SKM-1 treated with dmso at 0.1 percent for 144 hours (cell line): Measurements from ENCODE around the gene RICTOR.
"Not testable (repeated sequence)": the region's sequence is repeated elsewhere in the genome, so short reads cannot be mapped to it uniquely, and the experiment has no call there.

ENCODE experiments used
- DNase-seq: peaks from one replicate; lab custom pipeline; 2025; ENCODE audit not compliant: unreplicated experiment; lab: John Stamatoyannopoulos, UW

RICTOR gene

DNA sequence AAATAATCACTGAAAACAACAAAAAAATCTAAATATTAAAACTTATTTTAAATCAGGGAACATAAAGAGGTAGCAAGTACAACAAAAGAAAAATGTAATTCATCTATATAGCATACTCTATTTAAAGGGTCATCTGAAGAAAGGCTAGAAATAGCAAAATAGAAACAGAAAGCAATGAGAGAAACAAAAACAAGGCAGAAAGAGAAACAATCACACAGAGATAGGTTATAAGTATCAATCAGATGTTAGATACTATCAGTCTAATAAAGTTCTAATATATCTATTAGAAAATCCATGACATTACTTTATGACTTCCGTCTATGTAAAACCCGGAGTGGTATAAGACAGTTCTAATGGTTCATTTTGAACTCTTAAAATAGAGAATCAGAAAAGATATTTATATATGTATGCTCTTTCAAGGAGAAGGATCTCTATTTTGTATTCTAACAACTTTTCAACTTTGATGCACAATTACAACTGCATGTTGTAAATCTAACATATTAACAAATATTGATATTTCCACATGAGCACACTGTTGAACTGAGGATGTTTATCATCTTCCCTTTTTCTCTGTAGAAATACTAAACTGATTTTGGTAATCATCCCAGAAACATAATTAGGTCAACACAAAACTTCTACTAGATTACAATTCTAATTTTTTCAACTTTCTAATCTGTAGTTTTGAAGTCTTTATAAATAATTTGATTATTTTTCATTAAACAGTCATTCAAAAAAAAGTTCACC is 15.8 kb downstream of the RICTOR start:
- DNase-seq: no peak

DNA sequence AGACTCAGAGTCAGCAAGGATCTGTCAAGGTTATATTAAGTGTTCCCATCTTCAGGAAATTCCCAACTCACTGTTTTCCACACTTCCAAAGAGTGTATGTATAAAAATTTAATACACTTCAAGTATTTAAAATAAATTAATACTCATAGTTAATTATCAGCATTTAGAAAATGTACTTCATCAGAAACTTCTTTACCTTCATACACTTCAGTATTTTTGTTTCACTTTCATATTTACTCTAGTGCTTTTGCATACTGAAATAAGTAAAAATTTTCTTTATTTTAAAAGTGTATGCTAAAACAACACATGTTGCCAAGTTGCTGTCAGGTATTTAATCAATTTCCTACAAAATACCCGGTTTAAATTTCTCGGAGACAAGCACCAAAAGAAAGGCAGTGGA is 16.5 kb downstream of the RICTOR start:
- DNase-seq: no peak

DNA sequence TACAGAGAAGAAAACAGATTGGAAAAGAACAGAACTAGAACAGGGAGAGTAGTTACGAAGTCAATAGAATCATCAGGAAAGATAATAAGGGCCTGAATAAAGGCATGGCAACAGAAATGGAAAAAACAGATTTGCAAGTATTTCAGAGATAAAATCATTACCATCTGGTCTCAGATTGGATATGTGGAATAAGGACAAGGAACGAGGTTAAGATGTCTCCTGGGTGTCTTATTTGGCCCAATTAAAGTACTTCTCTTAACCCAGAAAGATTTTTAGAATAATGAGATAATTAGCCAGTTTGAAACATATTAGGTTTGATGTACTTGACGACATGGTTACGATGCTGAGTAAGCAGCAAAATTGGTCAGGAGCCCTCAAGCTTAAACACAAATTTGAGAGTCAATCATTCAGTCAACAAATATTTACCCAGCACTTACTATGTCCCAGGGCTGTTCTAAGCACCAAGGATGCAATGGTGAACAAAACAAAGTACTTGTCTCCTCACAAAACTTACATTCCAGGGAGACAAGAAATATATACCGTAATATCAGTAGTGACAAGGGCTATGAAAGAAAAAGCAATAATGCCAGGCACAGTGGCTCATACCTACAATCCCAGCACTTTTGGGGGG is 18.3 kb downstream of the RICTOR start:
- DNase-seq: no peak

DNA sequence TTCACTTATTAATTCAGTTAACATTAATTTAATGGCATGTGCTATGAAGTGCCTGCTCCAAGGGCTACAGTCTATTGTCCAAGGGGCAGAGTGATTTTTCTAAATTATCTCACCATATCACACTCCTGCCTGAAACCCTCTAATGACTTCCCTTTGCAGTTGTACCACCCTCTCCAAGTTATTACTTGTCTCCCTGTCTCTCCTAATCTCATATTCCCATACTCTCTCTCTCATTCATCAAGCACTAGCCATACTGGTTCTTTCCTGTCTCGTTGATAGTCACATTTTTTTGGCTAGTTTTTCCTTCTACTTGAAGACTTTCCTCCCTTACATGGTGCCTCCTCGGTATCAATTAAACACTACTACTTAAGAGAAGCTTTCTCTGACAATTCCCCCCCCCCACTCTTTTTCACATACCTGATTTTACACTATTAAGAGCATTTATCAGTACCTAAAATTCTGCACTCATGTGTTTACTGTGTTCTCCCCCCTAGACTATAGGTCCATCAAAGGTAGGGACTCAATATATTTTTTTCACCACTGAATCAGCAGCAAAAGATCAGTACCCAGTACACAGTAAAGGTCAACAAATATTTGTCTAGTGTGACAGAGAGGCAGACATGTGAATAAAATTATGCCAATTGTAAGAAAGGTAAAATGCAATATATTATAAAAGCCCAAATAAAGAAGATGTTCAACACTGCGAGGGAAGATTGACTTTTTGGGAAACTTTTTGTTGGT is 19.0 kb downstream of the RICTOR start:
- no peak for DNase-seq

DNA sequence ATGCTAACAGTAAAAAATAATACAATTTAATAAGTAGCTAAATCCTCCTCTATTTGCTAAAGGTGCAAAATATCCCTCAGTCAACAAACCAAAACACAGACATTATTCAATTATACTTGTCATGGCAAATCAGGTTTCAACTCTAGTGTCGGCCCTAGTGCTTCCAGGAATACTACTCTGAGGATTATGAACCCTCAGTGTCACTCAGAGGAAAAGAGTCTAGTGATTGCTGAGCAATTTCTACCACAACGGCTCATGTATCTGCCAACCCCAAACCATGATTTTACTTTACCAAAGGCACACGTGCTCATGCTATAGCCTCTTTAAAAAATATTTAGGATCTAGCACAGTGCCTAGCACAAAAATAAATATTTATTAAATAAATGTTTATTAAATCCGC is 21.0 kb downstream of the RICTOR start:
- DNase-seq: no peak

DNA sequence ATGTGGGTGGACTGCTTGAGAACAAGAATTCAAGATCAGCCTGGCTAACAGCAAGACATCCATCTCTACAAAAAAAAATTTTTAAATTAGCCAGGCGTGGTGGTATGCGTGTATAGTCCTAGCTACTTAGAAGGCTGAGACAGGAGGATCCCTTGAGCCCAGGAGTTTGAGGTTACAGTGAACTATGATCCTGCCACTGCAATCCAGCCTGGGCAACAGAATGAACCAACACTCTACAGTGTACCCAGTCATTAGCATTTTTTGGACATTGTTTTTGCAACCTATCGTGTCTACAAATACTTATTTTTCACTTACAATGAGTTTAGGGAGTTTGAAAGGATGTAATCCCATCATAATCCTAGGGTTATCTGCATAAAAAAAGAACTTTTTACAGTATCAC is 22.1 kb downstream of the RICTOR start:
- no peak for DNase-seq

DNA sequence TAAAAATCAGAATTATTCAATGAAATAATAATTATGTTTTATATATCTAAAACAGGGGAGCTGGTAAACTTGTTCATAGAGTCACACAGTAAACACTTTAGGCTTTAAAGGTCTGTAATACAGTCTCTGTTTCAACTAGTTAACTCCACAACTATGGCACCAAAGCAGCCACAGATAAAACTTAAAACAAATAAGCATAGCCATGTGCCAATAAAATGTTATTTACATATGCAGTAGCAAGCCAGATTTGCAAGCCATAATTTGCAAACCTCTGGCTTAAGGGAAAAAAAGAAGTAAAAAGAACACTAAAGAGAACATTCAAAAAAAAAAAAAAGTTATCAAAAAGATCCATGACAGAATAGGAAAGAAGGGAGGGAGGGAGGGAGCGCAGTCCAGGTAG is 24.9 kb downstream of the RICTOR start:
- no peak for DNase-seq

DNA sequence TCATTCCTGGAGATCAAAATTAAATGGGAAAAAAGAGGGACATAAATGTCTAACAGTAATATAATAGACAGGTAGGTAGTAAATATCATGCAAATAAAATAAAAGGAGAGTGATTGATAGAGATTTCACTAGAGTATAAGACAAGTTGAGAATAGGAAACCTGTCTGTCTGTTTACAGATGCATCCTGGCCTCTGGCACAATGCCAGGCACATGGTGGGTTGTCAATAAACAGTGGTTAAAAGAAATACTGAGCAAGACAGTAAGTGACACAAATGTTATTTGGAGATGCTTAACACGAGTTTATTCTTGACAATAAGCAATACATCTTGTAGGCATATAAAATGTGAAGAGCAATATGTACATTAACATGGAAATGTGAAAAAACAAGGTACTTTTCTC is 33.3 kb downstream of the RICTOR start:
- no peak for DNase-seq

DNA sequence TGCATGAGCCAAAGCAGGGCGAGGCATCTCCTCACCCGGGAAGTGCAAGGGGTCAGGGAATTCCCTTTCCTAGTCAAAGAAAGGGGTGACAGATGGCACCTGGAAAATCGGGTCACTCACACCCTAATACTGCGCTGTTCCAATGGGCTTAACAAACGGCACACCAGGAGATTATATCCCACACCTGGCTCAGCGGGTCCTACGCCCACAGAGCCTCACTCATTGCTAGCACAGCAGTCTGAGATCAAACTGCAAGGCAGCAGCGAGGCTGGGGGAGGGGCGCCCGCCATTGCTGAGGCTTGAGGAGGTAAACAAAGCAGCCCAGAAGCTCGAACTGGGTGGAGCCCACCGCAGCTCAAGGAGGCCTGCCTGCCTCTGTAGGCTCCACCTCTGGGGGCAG is 39.7 kb downstream of the RICTOR start:
- DNase-seq: not testable (repeated sequence)

DNA sequence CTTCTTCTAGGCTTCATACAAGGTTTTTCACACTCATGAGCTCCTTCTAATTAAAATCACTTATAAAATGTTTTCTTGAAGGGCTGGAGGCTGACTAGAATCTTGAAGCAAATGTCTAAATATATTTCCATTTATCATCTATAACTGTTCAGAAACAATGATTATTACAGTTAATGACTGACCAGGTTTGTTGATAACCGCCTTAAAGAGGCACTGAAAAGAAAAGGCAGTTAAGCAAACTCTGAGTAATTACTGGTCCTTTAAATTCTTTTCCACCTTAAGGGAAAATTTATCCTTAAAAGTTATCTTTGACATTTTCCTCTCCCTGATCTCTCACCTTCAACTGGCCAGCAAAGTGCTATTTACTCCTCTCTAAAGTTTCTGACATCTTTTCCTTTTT is 43.2 kb downstream of the RICTOR start:
- no peak for DNase-seq

DNA sequence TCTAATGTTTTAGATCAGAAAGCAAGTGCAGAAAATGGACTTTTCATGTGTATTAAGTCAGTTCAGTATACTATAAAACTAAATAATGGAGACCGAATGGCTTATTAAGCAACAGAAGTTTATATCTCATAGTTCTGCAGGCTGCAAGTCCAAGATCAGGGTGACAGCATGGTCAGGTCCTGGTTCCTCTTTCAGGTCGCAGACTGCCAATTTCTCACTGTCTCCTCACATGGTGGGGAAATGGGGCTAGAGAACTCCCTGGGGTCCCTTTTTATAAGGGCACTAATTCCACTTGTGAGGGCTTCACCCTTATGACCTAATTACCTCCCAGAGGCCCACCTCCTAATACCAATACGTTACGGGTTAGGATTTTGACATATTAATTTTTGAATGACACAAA is 48.7 kb downstream of the RICTOR start:
- DNase-seq: no peak

DNA sequence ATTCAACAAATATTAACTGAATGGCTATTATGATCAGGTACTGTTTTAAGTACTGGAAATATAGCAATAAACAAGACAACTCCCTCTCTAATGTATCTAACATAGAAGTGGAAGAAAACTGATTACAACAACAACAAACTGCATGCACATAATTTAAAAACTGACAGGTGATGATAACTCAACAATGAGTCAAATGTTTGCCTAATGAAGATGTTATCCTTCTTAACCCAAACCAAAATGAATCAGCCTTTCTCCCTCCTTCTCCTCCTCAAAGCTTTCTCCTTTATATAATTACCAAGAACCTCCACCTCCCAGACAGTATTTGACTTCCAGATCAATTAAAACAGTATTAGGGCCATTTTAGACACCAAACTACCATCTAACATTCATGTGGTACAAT is 49.3 kb downstream of the RICTOR start:
- DNase-seq: no peak

DNA sequence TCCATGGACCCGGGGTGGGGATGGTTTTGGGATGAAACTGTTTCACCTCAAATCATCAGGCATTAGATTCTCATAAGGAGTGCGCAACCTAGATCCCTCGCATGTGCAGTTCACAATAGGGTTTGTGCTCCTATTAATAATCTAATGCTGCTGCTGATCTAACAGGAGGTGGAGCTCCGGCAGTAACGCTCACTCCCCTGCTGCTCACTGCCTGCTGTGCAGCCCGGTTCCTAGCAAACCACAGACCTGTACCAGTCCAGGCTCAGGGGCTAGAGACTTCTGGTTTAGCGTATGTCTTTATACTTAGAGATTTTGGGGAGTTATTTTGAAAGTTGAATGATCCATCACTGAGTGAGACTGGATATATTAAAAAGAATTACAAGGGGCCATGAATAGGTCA is 50.2 kb downstream of the RICTOR start:
- DNase-seq: no peak

DNA sequence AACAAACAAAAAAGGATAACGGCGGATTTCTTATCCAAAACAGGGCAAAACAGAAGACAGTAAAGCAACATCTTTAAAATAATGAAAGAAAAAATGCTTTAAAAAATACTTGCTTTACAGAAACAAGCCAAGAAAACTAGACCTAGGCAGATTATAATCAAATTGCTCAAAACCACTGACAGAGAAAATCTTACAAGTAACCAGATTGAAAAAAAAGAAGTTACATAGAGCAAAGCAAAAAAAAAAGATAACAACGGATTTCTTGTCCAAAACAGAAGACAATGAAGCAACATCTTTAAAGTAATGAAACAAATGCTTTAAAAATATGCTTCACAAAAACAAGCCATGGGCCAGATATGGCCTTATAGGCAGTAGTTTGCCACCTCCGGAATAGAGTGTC is 51.1 kb downstream of the RICTOR start:
- DNase-seq: no peak

DNA sequence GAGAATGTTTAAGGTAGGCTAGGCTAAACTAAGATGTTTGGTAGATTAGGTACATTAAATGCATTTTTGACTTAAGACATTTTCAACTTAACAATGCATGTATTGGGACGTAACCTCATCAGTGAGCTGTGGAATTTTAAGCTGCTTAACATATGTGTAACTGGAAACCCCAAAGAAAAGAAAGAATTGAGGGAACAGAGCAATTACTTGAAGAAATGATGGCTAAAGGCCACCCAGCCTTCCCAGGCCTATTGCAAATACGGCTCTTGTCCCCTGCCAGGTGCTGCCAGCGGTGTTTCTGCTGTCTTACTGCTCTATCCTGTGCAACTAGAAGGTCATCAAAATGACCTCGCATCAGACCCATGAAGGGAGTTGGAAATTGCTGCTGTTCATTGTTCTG is 52.0 kb downstream of the RICTOR start:
- no peak for DNase-seq

DNA sequence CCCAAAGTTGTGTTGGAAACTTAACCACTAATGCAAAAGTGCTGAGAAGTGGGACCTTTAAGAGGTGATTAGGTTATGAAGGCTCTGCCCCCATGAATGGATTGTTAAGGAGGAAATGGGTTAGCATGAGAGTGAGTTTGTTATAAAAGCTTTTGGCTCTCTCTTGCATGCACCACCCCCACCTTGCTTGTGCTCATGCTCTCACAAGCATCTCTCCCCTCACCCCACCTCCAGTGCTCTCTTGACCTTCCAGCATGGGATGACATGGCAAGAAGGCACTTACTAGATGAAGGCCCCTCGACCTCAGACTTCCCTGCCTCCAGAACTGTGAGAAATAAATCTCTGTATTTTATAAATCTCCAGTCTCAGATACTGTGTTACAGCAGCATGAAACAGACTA is 52.8 kb downstream of the RICTOR start:
- no peak for DNase-seq

DNA sequence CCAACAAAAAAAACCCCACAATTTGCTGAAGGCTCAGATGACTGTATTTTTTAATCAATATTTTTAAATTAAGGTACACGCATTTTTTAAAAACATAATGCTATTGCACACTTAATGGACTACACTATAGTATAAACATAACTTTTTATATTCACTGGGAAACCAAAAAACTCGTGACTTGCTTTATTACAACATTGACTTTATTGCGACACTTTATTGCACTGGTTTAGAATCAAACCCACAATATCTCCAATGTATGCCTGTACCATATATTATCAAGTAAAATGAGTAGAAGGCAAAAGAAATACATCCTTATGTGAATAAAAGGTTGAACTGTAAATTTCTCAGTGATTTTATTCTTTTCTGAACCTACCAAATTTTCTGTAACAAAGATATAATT is 53.7 kb downstream of the RICTOR start:
- DNase-seq: no peak

DNA sequence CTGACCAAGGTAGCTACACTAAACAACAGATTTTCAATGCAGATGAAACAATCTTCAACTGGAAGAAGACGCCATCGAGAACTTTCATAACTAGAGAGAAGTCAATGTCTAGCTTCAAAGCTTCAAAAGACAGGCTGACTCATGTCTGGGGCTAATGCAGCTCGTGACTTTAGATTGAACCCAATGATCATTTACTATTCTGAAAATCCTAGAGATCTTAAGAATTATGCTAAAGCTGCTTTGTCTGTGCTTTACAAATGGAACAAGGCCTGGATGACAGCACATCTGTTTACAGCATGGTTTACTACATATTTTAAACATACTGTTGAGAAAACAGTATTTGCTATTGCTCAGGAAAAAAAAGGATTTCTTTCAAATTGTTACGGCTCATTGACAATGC is 54.9 kb downstream of the RICTOR start:
- no peak for DNase-seq

DNA sequence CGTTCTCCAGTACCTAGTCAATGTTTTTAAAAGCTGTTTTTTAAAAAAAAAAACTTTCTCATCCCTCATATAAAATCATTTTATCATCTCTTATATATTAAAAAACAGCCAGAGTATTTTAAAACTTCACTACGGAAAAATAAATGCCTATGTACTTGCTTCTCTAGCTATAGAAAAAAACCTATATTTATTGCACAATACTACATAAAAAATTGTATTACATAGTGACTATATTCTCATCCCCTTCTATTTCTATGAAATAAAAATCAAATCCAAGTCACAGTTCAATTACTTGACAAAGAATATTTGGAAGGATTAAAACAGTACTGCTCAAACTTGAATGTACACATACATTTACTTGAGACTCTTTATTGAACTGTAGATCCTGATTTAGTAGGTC is 56.7 kb downstream of the RICTOR start:
- DNase-seq: no peak

DNA sequence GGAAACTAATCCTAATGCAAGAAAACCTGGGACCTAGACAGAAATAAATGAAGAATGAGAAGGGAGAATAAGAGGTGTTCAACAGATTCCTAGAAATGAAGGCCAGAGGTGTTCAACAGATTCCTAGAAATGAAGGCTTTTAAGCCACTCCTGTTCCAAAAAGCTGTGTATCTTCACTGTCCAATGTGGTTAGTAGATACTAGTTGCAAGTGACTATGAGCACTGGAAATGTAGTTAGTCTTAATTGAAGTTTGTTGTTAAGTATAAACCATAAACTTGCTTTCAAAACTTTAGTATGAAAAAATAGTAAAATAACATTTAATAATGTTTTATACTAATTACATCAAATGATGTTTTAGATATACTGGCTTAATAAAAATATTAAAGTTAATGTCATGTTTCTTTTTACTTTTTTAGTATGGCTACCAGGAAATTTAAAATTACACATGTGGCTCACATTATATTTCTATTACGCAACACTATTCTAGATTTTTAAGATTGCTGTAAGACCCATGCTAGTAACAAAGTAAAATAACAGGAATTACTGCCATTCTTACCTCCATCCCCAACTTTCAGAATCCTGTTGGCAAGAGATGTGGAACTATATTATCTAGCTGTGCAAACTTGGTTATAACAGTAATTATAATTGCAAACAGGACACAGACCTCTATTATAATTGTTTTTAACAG is 57.5 kb downstream of the RICTOR start:
- no peak for DNase-seq

DNA sequence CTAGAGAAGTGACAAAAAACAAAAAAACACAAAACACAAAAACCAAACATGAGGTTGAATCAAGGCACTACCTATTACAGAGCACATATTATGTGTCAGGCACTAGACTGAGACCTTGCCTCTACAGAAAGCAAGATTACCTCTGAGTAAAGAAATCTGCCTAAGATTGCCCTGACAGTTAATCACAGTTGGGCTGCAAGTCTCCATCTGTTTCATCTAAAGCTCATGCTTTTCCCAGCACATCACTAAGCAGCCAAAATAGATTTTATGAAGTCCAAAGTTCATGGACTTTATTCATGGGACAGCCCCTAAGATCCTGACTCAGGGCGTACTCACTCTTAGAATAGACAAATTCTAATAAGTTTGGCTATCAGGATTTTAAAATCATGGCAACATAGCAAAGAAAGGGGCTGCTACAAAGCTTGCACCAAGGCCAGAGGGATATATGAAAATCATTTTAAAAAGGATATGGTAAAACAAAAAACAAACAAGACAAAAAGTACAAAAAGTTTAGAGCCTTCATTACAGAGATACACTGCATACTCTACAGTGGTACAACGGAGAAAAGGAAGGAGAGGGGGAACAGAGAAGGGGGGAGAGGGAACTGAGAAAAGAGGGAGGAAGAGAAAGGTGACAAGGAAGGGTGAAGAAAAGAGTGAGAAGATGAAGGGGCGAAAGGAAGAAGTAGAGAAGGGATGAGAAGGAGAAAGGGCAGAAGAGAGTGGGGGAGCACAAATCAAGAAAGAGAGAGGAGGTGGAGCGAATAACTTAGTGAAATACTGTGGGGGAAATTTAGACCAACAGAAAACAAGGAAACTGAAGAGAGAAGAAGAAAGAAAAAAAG is 58.2 kb downstream of the RICTOR start:
- no peak for DNase-seq
